ENCODE results near the gene MOBP. TPM values are rescaled to one million over a fixed set of nuclear protein-coding genes. Genes with fewer than 3 reads are reported as not detected.

The MOBP gene
- total RNA-seq, 2 experiments from 2014 or later = not detected

DNA sequence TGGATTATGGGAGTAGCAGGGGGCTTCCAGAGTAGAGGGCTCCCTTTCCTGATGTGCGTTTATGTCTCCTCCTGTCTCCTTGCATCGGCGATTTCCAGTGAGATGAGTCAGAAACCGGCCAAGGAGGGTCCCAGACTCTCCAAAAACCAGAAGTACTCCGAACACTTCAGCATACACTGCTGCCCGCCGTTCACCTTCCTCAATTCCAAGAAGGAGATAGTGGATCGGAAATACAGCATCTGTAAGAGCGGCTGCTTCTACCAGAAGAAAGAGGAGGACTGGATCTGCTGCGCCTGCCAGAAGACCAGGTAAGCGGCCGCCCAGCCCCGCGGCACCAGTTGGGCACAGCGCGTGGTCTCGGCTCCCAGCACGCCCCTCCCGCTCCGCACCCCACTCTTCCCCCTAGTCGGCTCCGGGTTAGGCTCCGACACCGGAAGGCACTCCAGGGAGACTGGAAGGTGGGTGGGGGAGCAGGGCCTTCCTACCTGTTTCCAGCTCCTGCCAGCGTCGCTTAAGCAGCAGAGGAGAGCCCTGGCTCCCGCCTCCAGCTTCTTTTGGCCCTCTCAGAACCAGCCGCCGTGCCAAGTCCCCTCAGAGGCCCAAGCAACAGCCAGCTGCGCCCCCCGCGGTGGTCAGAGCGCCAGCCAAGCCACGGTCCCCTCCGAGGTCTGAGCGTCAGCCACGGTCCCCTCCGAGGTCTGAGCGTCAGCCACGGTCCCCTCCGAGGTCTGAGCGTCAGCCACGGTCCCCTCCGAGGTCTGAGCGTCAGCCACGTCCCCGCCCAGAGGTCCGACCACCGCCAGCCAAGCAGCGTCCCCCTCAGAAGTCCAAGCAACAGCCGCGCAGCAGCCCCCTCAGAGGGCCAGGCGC lies 34.7 kb downstream of the MOBP start:
- Mint-ChIP-seq H3K4me3 (no peak overlapping the region), H3K27ac (no peak overlapping the region), H3K27me3 (peaks cover 40% of the 10 kb centered on the region), H3K9me3 (no peaks in the 10 kb centered on the region), H3K4me1 (peaks cover 4% of the 10 kb centered on the region), H3K36me3 (no peaks in the 10 kb centered on the region)
- no peak for DNase-seq

DNA sequence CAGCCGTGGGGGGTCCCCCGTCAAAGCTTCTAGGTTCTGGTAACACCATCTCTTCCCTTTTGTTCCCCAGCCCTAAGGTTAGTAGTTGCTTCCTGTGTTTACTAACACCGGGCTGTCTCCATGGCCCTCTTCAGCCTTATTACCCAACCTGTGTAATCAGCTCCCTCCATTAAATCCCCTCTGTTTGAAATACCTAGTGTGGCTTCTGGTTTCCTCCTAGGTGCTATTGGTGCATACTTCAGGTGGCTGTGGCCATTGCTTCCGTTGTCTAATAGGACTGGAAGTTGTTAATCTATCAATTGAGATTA lies 35.3 kb downstream of the MOBP start:
- Mint-ChIP-seq H3K9me3 (no peaks in the 10 kb centered on the region), H3K4me1 (peaks cover 4% of the 10 kb centered on the region), H3K27me3 (peaks cover 40% of the 10 kb centered on the region), H3K27ac (no peak overlapping the region), H3K36me3 (no peaks in the 10 kb centered on the region), H3K4me3 (no peak overlapping the region)
- no peak for DNase-seq

- H3K4me1 Mint-ChIP-seq = no peaks in the 10 kb centered on the region
- peaks cover 18% of the 10 kb centered on the region for H3K27me3 Mint-ChIP-seq
- H3K36me3 Mint-ChIP-seq = no peaks in the 10 kb centered on the region
- H3K27ac Mint-ChIP-seq = no peak overlapping the region
- H3K9me3 Mint-ChIP-seq = no peaks in the 10 kb centered on the region
- no peak overlapping the region for H3K4me3 Mint-ChIP-seq
- no peak for DNase-seq
Measured at GRCh38 chr3:39505866-39506742, 38.6 kb downstream of the MOBP start.

DNA sequence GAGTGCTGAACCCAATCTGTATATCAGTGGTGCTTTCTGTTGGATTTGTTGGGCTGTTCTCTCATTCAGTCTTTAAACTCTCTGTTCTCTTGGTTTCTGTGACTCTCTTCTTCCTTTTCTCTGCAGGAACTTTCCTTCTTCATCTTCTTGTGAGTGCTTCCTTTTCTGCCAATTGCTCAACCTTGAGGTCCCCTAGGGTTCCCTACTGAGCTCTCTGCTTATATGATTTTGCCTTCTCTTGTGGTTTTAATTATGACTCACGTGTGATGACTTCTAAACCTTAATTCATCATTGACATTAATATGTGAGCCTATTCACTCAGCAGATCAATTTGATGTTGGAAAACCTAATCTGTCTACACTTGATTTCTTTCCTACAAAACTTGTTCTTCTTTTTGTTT lies 39.4 kb downstream of the MOBP start:
- H3K9me3 Mint-ChIP-seq = no peaks in the 10 kb centered on the region
- no peak overlapping the region for H3K4me3 Mint-ChIP-seq
- no peaks in the 10 kb centered on the region for H3K36me3 Mint-ChIP-seq
- no peak overlapping the region for H3K27ac Mint-ChIP-seq
- H3K27me3 Mint-ChIP-seq = peaks cover 12% of the 10 kb centered on the region
- no peaks in the 10 kb centered on the region for H3K4me1 Mint-ChIP-seq
- no peak for DNase-seq

DNA sequence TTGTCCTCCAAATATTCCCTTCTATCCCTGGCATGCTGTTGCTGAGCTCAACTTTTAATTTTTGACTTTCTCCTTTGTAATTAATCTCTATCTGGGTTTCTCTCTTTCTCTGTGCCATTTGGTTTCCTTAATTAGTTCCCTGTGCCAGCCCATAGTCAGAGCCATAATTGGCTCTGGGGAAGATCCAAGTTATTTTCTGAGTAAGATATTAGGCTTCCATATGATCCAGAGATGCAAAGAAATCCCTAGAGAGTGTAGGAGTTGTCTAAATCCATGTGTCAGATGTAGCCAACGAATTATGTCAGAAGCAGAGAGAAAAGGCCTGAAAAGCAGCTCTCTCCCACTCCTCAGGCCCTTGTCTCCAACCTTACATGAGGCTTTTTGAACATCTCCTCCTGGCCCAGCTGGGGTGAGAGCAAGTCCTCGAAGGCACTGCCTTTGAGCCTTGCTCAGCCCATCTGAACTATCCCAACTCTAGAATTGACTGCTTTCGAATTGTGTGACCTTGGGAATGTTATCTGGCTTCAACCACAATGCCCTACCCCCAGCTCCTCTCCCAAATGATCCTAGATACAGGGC lies 46.4 kb downstream of the MOBP start:
- no peak for DNase-seq
- Mint-ChIP-seq H3K36me3 (no peaks in the 10 kb centered on the region), H3K4me1 (no peaks in the 10 kb centered on the region), H3K4me3 (no peak overlapping the region), H3K27ac (no peak overlapping the region), H3K9me3 (no peaks in the 10 kb centered on the region), H3K27me3 (peaks cover 8% of the 10 kb centered on the region)

DNA sequence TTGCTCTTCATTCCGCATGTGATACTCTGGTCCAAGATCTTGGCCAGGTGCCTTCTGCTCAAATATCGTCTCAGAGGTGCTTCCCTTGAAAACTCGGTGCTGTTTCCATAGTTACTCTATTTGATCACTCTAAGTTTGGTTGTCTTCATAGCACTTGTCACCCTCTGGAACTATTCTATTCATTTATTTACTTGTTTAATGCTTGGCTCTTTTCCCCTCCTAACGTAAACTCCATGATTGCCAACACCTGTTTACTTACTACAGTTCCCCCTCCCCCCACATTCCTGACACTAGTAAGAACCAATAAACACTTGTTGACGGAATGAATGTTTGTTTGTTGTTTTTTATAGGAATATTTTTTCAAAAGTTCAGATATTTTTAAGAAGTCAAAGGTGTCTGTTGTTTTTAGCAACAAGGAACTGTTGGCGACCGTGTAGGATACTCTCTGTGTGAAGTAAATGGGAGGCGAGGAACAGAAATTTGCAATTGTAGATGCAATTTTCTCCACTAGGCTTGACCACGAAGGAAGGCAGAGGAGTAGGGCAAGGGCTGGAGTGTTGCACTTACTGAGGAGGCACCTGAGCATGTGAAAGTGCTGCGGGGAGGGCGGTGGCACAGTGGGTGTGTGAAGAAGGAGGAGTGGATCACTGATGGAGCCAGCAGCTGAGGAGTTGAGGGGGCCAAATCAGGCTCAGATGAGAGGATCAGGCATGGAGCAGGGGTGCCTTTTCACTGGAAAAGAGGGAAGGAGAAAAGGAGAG lies 48.4 kb downstream of the MOBP start:
- DNase-seq = no peak
- Mint-ChIP-seq H3K4me3 (no peak overlapping the region), H3K27me3 (peaks cover 20% of the 10 kb centered on the region), H3K9me3 (no peaks in the 10 kb centered on the region), H3K27ac (no peak overlapping the region), H3K4me1 (peaks cover 2% of the 10 kb centered on the region), H3K36me3 (no peaks in the 10 kb centered on the region)

- H3K27ac Mint-ChIP-seq = no peak overlapping the region
- no peak overlapping the region for H3K4me3 Mint-ChIP-seq
- H3K27me3 Mint-ChIP-seq = peaks cover 20% of the 10 kb centered on the region
- H3K9me3 Mint-ChIP-seq = peaks cover 3% of the 10 kb centered on the region
- no peak for DNase-seq
- no peaks in the 10 kb centered on the region for H3K36me3 Mint-ChIP-seq
- peaks cover 2% of the 10 kb centered on the region for H3K4me1 Mint-ChIP-seq
Measured at GRCh38 chr3:39519103-39519502, 51.6 kb downstream of the MOBP start.

- no peak overlapping the region for H3K27ac Mint-ChIP-seq
- peaks cover 8% of the 10 kb centered on the region for H3K9me3 Mint-ChIP-seq
- no peaks in the 10 kb centered on the region for H3K36me3 Mint-ChIP-seq
- H3K4me3 Mint-ChIP-seq = no peak overlapping the region
- peaks cover 2% of the 10 kb centered on the region for H3K4me1 Mint-ChIP-seq
- DNase-seq = no peak
- H3K27me3 Mint-ChIP-seq = peaks cover 20% of the 10 kb centered on the region
Measured at GRCh38 chr3:39519554-39520288, 52.2 kb downstream of the MOBP start.

DNA sequence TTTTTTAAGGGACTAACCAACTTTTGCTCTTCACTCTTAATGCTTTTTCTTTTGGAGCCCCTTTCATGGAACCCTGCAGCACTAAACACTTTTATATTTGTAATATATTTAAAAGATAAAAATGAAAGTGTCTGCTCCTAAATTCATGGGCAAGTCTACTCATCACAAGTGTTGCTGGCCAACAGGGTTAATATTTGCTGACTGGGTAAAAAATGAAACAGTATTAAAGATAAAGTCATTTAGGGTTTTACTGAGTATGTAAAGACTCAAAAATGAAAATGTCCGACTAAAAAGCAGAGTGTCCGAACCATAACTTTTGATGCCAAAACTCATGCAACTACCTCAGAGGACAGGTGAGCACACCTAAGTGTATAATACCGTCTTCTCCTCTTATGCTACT lies 54.0 kb downstream of the MOBP start:
- no peak overlapping the region for H3K4me3 Mint-ChIP-seq

DNA sequence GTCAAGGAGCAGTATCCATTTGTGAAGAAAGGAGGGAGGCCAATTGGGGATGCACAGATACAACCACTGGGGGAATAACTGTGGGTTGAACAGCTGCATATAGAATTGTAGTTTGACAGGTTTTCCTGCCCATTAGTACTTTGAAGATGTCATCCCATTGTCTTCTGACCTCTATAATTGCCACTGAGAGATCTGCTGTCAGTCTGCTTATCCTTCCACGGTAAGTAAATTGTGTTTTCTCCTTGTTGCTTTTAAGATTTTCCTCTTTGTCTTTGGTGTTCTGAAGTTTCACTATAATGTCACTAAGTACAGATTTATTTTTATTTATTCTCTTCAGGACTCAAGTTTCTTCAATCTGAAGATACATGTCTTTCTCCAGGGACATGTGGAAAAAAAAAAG lies 56.6 kb downstream of the MOBP start:
- DNase-seq = no peak
- Mint-ChIP-seq H3K4me3 (no peak overlapping the region), H3K27me3 (peaks cover 13% of the 10 kb centered on the region), H3K36me3 (no peaks in the 10 kb centered on the region), H3K9me3 (peaks cover 13% of the 10 kb centered on the region), H3K4me1 (peaks cover 2% of the 10 kb centered on the region), H3K27ac (no peak overlapping the region)

More for the DNA sequence above, 54.0 kb downstream of the MOBP start:
- H3K9me3 Mint-ChIP-seq = peaks cover 13% of the 10 kb centered on the region
- no peak overlapping the region for H3K27ac Mint-ChIP-seq
- no peaks in the 10 kb centered on the region for H3K36me3 Mint-ChIP-seq
- DNase-seq = no peak
- H3K27me3 Mint-ChIP-seq = peaks cover 20% of the 10 kb centered on the region
- peaks cover 2% of the 10 kb centered on the region for H3K4me1 Mint-ChIP-seq

DNA sequence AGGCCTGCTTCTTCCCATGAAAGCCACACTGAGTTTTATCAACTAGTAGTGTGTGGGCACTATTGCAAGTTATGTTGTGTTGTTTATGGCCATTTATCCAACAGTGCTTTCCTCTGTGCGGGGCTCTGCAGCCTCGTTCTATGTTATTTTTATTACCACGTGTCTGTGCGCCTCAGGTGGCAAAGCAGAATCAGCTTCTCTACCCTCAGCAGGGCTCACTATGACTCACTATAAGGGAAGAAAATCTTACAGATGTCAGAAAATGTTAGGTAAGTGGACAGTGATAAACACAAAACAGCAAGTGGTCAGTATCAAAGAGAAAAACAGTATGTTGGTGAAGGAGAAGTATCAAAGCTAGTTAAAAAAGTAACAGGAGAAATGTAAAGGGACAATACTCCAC lies 61.4 kb downstream of the MOBP start:
- no peaks in the 10 kb centered on the region for H3K4me1 Mint-ChIP-seq
- H3K27ac Mint-ChIP-seq = no peak overlapping the region
- no peaks in the 10 kb centered on the region for H3K36me3 Mint-ChIP-seq
- H3K9me3 Mint-ChIP-seq = peaks cover 12% of the 10 kb centered on the region
- H3K27me3 Mint-ChIP-seq = peaks cover 17% of the 10 kb centered on the region
- no peak for DNase-seq
- no peak overlapping the region for H3K4me3 Mint-ChIP-seq

DNA sequence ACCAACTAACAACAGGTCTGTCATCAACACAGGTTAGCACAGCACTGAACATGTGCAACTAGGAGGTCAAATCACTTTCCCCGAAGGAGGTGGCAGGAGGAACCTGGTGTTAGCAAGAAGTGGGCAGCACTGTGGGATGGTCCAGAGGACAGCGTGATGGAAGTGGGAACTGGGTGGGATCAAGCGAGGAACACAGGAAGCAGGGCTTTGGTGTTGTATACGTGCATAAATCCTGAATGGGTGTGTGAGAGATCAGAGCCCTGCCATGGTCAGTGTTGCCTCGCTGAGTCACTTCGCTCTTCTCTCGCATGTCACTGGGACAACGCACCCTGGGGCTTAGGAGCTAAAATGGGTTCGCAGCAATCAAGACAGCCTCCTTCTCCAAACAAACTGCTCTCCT lies 62.1 kb downstream of the MOBP start:
- Mint-ChIP-seq H3K4me3 (no peak overlapping the region), H3K36me3 (no peaks in the 10 kb centered on the region), H3K9me3 (peaks cover 6% of the 10 kb centered on the region), H3K27me3 (peaks cover 25% of the 10 kb centered on the region), H3K4me1 (no peaks in the 10 kb centered on the region), H3K27ac (no peak overlapping the region)
- DNase-seq = no peak

- H3K27ac Mint-ChIP-seq = no peak overlapping the region
- H3K36me3 Mint-ChIP-seq = no peaks in the 10 kb centered on the region
- no peak overlapping the region for H3K4me3 Mint-ChIP-seq
- H3K27me3 Mint-ChIP-seq = peaks cover 31% of the 10 kb centered on the region
- no peak for DNase-seq
- no peaks in the 10 kb centered on the region for H3K4me1 Mint-ChIP-seq
- no peaks in the 10 kb centered on the region for H3K9me3 Mint-ChIP-seq
Measured at GRCh38 chr3:39531066-39531465, 63.6 kb downstream of the MOBP start.

- no peak for DNase-seq
- Mint-ChIP-seq H3K27me3 (peaks cover 31% of the 10 kb centered on the region), H3K27ac (no peak overlapping the region), H3K4me3 (no peak overlapping the region), H3K36me3 (no peaks in the 10 kb centered on the region), H3K9me3 (no peaks in the 10 kb centered on the region), H3K4me1 (no peaks in the 10 kb centered on the region)
Measured at GRCh38 chr3:39531665-39532064, 64.2 kb downstream of the MOBP start.
